HCT116 (cell line): ENCODE results near the gene TUB. TPM values are rescaled to one million over a fixed set of nuclear protein-coding genes. Genes with fewer than 3 reads are reported as not detected.

Source experiments
- ATAC-seq: fragments of 200-7000 bp; cut with Tn5 transposase; 2 replicates; pipeline ENCODE4 v1.9.1; 2020; ENCODE audit warnings: mild to moderate bottlenecking, moderate library complexity
- BruUV-seq: library from RNA; stranded (reverse); fragments of 400-500 nt; replicated peaks from 2 replicates; lab custom pipeline; 2021; lab: Mats Ljungman, UMichigan
- CTCF ChIA-PET: fragments of 300-600 bp; sonication (Branson Sonifier 250); formaldehyde crosslinking; loops from one replicate; lab custom pipeline; 2021; ENCODE audit warnings: antibody characterized with exemption; lab: Charles Lee
- POLR2A ChIA-PET: fragments of 300-600, 350-600 bp; sonication (Branson Sonifier 250); formaldehyde crosslinking; loops from one replicate; lab custom pipeline; 2021; ENCODE audit warnings: antibody characterized with exemption; lab: Charles Lee
- RAD21 ChIA-PET, 2 experiments: fragments of 300-600 bp; sonication (Branson Sonifier 250); formaldehyde crosslinking; loops; one replicate each; lab custom pipeline; 2023; ENCODE audit warnings: low total read pairs in 2 of 2; ENCODE audit not compliant: uncharacterized antibody in 2 of 2, unreplicated experiment in 2 of 2, low non-redundant PET in 1 of 2; lab: Charles Lee
- DNase-seq: peaks from one replicate; pipeline ENCODE4 v3.0.0-alpha.2; 2010; ENCODE audit warnings: low read depth, low spot score
- H2AFZ ChIP-seq: fragments of 200-600 bp; shearing (Covaris generic), sonication (generic); 2 replicates; pipeline ENCODE4 v1.6.1; 2017; ENCODE audit warnings: low read depth, mixed run types, mixed read lengths, antibody characterized with exemption, low read length; ENCODE audit not compliant: poor library complexity, severe bottlenecking
- H3K27ac ChIP-seq: 2 replicates; pipeline ENCODE4 v1.5.1; 2012; ENCODE audit warnings: low read depth, low read length
- H3K27me3 ChIP-seq: fragments of 200-600 bp; sonication (generic); 2 replicates; pipeline ENCODE4 v1.6.1; 2016; ENCODE audit warnings: mixed run types, low read length, mixed read lengths; ENCODE audit not compliant: insufficient read depth
- H3K36me3 ChIP-seq, 2 experiments: fragments of 200-500 bp in 1 of 2; fragments of 200-600 bp in 1 of 2; sonication (Bioruptor generic) in 1 of 2; sonication (generic) in 1 of 2; 2 replicates each; pipeline versions ENCODE4 v1.5.1 to v1.6.1; 2014 to 2016; ENCODE audit warnings: low read length in 2 of 2, inconsistent platforms in 1 of 2, mixed read lengths in 1 of 2, mixed run types in 1 of 2; ENCODE audit not compliant: insufficient read depth in 2 of 2, control insufficient read depth in 1 of 2
- H3K4me1 ChIP-seq, 2 experiments: fragments of 200-600 bp in 1 of 2; sonication (generic) in 1 of 2; 2 replicates each; pipeline versions ENCODE4 v1.5.1 to v1.6.1; 2012 to 2017; ENCODE audit warnings: low read length in 2 of 2, inconsistent platforms in 1 of 2, mild to moderate bottlenecking in 1 of 2, mixed read lengths in 1 of 2, mixed run types in 1 of 2, moderate library complexity in 1 of 2; ENCODE audit not compliant: insufficient read depth in 2 of 2, control insufficient read depth in 1 of 2
- H3K4me2 ChIP-seq: fragments of 200-600 bp; sonication (generic); 2 replicates; pipeline ENCODE4 v1.6.1; 2017; ENCODE audit warnings: mixed run types, low read length, mixed read lengths
- H3K4me3 ChIP-seq, 2 experiments: fragments of 200-600 bp in 1 of 2; sonication (generic) in 1 of 2; replicated peaks in 1 of 2; 2 replicates each; pipeline ENCODE4 v1.5.1; 2011 to 2016; ENCODE audit warnings: low read length in 2 of 2, control low read depth in 1 of 2, low read depth in 1 of 2, mild to moderate bottlenecking in 1 of 2, mixed read lengths in 1 of 2, mixed run types in 1 of 2
- H3K79me2 ChIP-seq: fragments of 200-600 bp; sonication (generic); 2 replicates; pipeline ENCODE4 v1.6.1; 2017; ENCODE audit warnings: mild to moderate bottlenecking, mixed run types, low read length, moderate library complexity, mixed read lengths; ENCODE audit not compliant: insufficient read depth
- H3K9ac ChIP-seq: fragments of 200-600 bp; sonication (generic); 2 replicates; pipeline ENCODE4 v1.6.1; 2016; ENCODE audit warnings: low read length, mixed read lengths
- H3K9me2 ChIP-seq: fragments of 200-600 bp; sonication (generic), shearing (Covaris generic); 2 replicates; pipeline ENCODE4 v1.6.1; 2017; ENCODE audit warnings: mixed run types, mild to moderate bottlenecking, moderate library complexity; ENCODE audit not compliant: insufficient read depth
- H3K9me3 ChIP-seq, 2 experiments: fragments of 200-500 bp in 1 of 2; fragments of 200-600 bp in 1 of 2; sonication (Bioruptor generic) in 1 of 2; sonication (generic) in 1 of 2; 2 replicates each; pipeline ENCODE4 v1.6.1; 2014 to 2017; ENCODE audit warnings: low read length in 2 of 2, mixed read lengths in 2 of 2, inconsistent platforms in 1 of 2, low read depth in 1 of 2, mild to moderate bottlenecking in 1 of 2, mixed run types in 1 of 2, moderate library complexity in 1 of 2; ENCODE audit not compliant: control insufficient read depth in 1 of 2, insufficient read depth in 1 of 2
- H4K20me1 ChIP-seq: fragments of 200-600 bp; sonication (generic), shearing (Covaris generic); 2 replicates; pipeline ENCODE4 v1.6.1; 2017; ENCODE audit warnings: mixed run types, mild to moderate bottlenecking, moderate library complexity; ENCODE audit not compliant: insufficient read depth
- CBX3 ChIP-seq: IDR thresholded peaks from 2 replicates; pipeline ENCODE4 v1.6.1; 2012; ENCODE audit warnings: low read depth
- CEBPB ChIP-seq: IDR thresholded peaks from 2 replicates; pipeline ENCODE4 v1.6.1; 2012; ENCODE audit warnings: low read depth
- ELF1 ChIP-seq: IDR thresholded peaks from 2 replicates; pipeline ENCODE4 v1.6.1; 2012; ENCODE audit warnings: low read depth, borderline replicate concordance
- EZH2phosphoT487 ChIP-seq: fragments of 200-600 bp; IDR thresholded peaks from 2 replicates; pipeline ENCODE4 v1.6.1; 2018; ENCODE audit warnings: antibody characterized with exemption, borderline replicate concordance
- JUND ChIP-seq: IDR thresholded peaks from 2 replicates; pipeline ENCODE4 v1.6.1; 2012
- POLR2A ChIP-seq: IDR thresholded peaks from 2 replicates; pipeline ENCODE4 v1.7.0; 2011; ENCODE audit warnings: borderline replicate concordance; ENCODE audit not compliant: insufficient read depth, insufficient read length; ENCODE audit errors: extremely low read depth
- RAD21 ChIP-seq: IDR thresholded peaks from 2 replicates; pipeline ENCODE4 v1.6.1; 2012; ENCODE audit warnings: low read depth, mild to moderate bottlenecking
- SP1 ChIP-seq: IDR thresholded peaks from 2 replicates; pipeline ENCODE4 v1.6.1; 2012; ENCODE audit warnings: low read depth
- TCF7L2 ChIP-seq: IDR thresholded peaks from 2 replicates; pipeline ENCODE4 v1.7.0; 2011; ENCODE audit warnings: borderline replicate concordance, inconsistent platforms; ENCODE audit not compliant: insufficient read depth, insufficient read length; ENCODE audit errors: extremely low read depth
- YY1 ChIP-seq: IDR thresholded peaks from 2 replicates; pipeline ENCODE4 v1.6.1; 2011; ENCODE audit warnings: low read length, low read depth, moderate library complexity, mild to moderate bottlenecking; ENCODE audit not compliant: insufficient replicate concordance; ENCODE audit errors: extremely low read depth
- ZFX ChIP-seq: fragments of 450-650 bp; IDR thresholded peaks from 2 replicates; pipeline ENCODE4 v1.6.1; 2017
- ZNF274 ChIP-seq: fragments of 200-500 bp; sonication (Bioruptor generic); IDR thresholded peaks from 2 replicates; pipeline ENCODE4 v1.6.1; 2014; ENCODE audit warnings: mild to moderate bottlenecking, low read depth, low read length, inconsistent platforms
- intact Hi-C: fragments of 100-400 bp; cut with micrococcal nuclease; formaldehyde crosslinking; loops from 2 replicates; pipeline ENCODE4 v1.10.0; 2022
- total RNA-seq: library from RNA; stranded (reverse); gene quantifications from one replicate; pipeline ENCODE4 v1.2.1, GENCODE V29; 2021; ENCODE audit not compliant: unreplicated experiment
- TF ChIP-seq, protein P1 (sequence below): IDR thresholded peaks from 2 replicates; pipeline ENCODE4 v1.6.1; 2012
- TF ChIP-seq, protein P2 (sequence below), 3 experiments: fragments of 200-600 bp in 1 of 3; sonication (generic) in 1 of 3; IDR thresholded peaks in 2 of 3; conservative IDR thresholded peaks in 1 of 3; 2 replicates each; pipeline ENCODE4 v1.5.1; 2012 to 2017; ENCODE audit warnings: low read depth in 2 of 3, low read length in 2 of 3, antibody characterized with exemption in 1 of 3, borderline replicate concordance in 1 of 3, control low read depth in 1 of 3, mild to moderate bottlenecking in 1 of 3, mixed read lengths in 1 of 3, mixed run types in 1 of 3, moderate library complexity in 1 of 3; ENCODE audit not compliant: insufficient read depth in 1 of 3
- TF ChIP-seq, protein P3 (sequence below): IDR thresholded peaks from 2 replicates; pipeline ENCODE4 v1.6.1; 2012; ENCODE audit warnings: low read depth

Gene TUB
- total RNA-seq, 1 experiment from 2014 or later = 0.02 TPM

DNA sequence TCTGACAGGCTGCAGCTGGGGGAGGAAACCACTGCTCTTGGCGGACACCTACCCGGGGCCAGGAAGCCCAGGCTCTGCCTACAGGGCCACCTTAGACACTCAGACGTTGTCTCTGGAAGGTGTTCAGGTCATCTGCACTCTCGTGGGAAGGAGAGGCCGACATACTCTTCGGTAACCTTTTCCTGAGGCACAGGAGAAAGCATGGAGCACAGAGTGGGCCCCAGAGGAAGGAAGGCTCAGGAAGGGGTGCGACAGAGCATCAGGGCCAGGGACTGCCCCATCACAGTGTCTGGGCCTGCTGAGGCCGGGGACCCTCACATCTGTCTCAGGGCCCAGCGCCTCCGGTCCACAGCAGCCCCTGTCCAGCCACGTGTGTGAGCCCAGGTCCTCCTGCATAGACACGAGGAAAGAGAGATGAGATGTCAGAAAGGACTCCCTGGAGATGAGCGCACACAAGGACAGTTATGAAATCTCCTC is 18.2 kb upstream of the TUB start:
- Histone ChIP-seq H3K9ac (no peak overlapping the region), H2AFZ (no peak overlapping the region), H4K20me1 (no peaks in the 10 kb centered on the region), H3K27ac (no peak overlapping the region), H3K9me2 (no peaks in the 10 kb centered on the region), H3K4me1 (no peaks in the 10 kb centered on the region), H3K36me3 (no peaks in the 10 kb centered on the region), H3K27me3 (no peaks in the 10 kb centered on the region), H3K4me2 (no peak overlapping the region), H3K9me3 (no peaks in the 10 kb centered on the region), H3K4me3 (no peak overlapping the region), H3K79me2 (no peaks in the 10 kb centered on the region)
- DNase-seq (no peak), ATAC-seq (no peak)
- POLR2A ChIA-PET = no interaction called here
- CTCF ChIA-PET = no interaction called here
- BruUV-seq = no TSS peak
- intact Hi-C loops = no loop called here
- RAD21 ChIA-PET = no interaction called here
- TF ChIP-seq RAD21 (no peak), ZNF274 (no peak), YY1 (no peak), CBX3 (no peak), ZFX (no peak), POLR2A (no peak), ELF1 (no peak), SP1 (no peak), JUND (no peak), CEBPB (no peak), EZH2phosphoT487 (no peak), TCF7L2 (no peak)
- TF ChIP-seq, protein P1, sequence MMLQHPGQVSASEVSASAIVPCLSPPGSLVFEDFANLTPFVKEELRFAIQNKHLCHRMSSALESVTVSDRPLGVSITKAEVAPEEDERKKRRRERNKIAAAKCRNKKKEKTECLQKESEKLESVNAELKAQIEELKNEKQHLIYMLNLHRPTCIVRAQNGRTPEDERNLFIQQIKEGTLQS = no peak
- TF ChIP-seq, protein P2, sequence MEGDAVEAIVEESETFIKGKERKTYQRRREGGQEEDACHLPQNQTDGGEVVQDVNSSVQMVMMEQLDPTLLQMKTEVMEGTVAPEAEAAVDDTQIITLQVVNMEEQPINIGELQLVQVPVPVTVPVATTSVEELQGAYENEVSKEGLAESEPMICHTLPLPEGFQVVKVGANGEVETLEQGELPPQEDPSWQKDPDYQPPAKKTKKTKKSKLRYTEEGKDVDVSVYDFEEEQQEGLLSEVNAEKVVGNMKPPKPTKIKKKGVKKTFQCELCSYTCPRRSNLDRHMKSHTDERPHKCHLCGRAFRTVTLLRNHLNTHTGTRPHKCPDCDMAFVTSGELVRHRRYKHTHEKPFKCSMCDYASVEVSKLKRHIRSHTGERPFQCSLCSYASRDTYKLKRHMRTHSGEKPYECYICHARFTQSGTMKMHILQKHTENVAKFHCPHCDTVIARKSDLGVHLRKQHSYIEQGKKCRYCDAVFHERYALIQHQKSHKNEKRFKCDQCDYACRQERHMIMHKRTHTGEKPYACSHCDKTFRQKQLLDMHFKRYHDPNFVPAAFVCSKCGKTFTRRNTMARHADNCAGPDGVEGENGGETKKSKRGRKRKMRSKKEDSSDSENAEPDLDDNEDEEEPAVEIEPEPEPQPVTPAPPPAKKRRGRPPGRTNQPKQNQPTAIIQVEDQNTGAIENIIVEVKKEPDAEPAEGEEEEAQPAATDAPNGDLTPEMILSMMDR (IDR thresholded peaks at IDR 0.05 in 2 of 3, conservative IDR thresholded peaks at IDR 0.05 in 1 of 3; ENCODE audit: borderline replicate concordance in 1 of 3, insufficient read depth in 1 of 3, low read depth in 2 of 3, low read length in 2 of 3) = no peak
- TF ChIP-seq, protein P3, sequence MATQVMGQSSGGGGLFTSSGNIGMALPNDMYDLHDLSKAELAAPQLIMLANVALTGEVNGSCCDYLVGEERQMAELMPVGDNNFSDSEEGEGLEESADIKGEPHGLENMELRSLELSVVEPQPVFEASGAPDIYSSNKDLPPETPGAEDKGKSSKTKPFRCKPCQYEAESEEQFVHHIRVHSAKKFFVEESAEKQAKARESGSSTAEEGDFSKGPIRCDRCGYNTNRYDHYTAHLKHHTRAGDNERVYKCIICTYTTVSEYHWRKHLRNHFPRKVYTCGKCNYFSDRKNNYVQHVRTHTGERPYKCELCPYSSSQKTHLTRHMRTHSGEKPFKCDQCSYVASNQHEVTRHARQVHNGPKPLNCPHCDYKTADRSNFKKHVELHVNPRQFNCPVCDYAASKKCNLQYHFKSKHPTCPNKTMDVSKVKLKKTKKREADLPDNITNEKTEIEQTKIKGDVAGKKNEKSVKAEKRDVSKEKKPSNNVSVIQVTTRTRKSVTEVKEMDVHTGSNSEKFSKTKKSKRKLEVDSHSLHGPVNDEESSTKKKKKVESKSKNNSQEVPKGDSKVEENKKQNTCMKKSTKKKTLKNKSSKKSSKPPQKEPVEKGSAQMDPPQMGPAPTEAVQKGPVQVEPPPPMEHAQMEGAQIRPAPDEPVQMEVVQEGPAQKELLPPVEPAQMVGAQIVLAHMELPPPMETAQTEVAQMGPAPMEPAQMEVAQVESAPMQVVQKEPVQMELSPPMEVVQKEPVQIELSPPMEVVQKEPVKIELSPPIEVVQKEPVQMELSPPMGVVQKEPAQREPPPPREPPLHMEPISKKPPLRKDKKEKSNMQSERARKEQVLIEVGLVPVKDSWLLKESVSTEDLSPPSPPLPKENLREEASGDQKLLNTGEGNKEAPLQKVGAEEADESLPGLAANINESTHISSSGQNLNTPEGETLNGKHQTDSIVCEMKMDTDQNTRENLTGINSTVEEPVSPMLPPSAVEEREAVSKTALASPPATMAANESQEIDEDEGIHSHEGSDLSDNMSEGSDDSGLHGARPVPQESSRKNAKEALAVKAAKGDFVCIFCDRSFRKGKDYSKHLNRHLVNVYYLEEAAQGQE = no peak
